Breast epithelium (tissue), 4 donors: ENCODE results near the gene SPATA33. TPM values are rescaled to one million over a fixed set of nuclear protein-coding genes. Genes with fewer than 3 reads are reported as not detected.

ENCODE experiments used
- DNase-seq, 2 donors: peaks; one replicate each; pipeline ENCODE4 v3.0.0-alpha.2; 2019; ENCODE audit warnings: low spot score in 2 of 2
- H3K27ac ChIP-seq, 2 donors: fragments of 200-600 bp; sonication (generic) in 1 of 2; one replicate each; pipeline ENCODE4 v1.5.1; 2016 to 2019; ENCODE audit warnings: mild to moderate bottlenecking in 1 of 2
- H3K27me3 ChIP-seq, 2 donors: fragments of 200-600 bp; sonication (generic) in 1 of 2; one replicate each; pipeline versions ENCODE4 v1.5.1 to v1.6.0; 2017 to 2019; ENCODE audit warnings: control low read depth in 1 of 2, mild to moderate bottlenecking in 1 of 2
- H3K36me3 ChIP-seq: fragments of 200-600 bp; one replicate; pipeline ENCODE4 v1.5.1; 2019
- H3K4me1 ChIP-seq, 2 donors: fragments of 200-600 bp; sonication (generic); one replicate each; pipeline ENCODE4 v1.5.1; 2016 to 2019; ENCODE audit warnings: control low read depth in 1 of 2
- H3K4me3 ChIP-seq, 3 donors: fragments of 200-600 bp; sonication (generic); 1 replicate in 2 of 3; 2 replicates in 1 of 3; pipeline ENCODE4 v1.5.1; 2016 to 2019; ENCODE audit warnings: mild to moderate bottlenecking in 3 of 3, moderate library complexity in 2 of 3
- H3K9me3 ChIP-seq, 2 donors: fragments of 200-600 bp; sonication (generic) in 1 of 2; one replicate each; pipeline ENCODE4 v1.5.1; 2016 to 2019; ENCODE audit warnings: control low read depth in 1 of 2
- POLR2A ChIP-seq: fragments of 450-650 bp; IDR thresholded peaks from one replicate; pipeline ENCODE4 v1.6.1; 2016; ENCODE audit warnings: antibody characterized with exemption, mild to moderate bottlenecking, moderate library complexity
- POLR2AphosphoS5 ChIP-seq, 3 donors: sonication (generic); formaldehyde crosslinking; IDR thresholded peaks; one replicate each; pipeline ENCODE4 v1.6.1; 2017; ENCODE audit warnings: antibody characterized with exemption in 3 of 3
- intact Hi-C: fragments of 100-400 bp; cut with DNase I; formaldehyde crosslinking; loops from one replicate; pipeline ENCODE4 v1.15.1; 2023; ENCODE audit warnings: low total_unique reads
- total RNA-seq, 3 donors: library from RNA; depleted of rRNA; stranded (reverse); fragments of >200 nt; gene quantifications; one replicate each; pipeline ENCODE4 v1.1.0, GENCODE V29; 2016
- TF ChIP-seq, protein P1 (sequence below), 3 donors: fragments of 450-650 bp; IDR thresholded peaks; one replicate each; pipeline ENCODE4 v1.5.1; 2016 to 2017; ENCODE audit warnings: antibody characterized with exemption in 3 of 3, mild to moderate bottlenecking in 3 of 3, moderate library complexity in 3 of 3

SPATA33 gene
- total RNA-seq, 3 donors from 2014 or later, result 3.8 to 7.2 (median 5.9) TPM

DNA sequence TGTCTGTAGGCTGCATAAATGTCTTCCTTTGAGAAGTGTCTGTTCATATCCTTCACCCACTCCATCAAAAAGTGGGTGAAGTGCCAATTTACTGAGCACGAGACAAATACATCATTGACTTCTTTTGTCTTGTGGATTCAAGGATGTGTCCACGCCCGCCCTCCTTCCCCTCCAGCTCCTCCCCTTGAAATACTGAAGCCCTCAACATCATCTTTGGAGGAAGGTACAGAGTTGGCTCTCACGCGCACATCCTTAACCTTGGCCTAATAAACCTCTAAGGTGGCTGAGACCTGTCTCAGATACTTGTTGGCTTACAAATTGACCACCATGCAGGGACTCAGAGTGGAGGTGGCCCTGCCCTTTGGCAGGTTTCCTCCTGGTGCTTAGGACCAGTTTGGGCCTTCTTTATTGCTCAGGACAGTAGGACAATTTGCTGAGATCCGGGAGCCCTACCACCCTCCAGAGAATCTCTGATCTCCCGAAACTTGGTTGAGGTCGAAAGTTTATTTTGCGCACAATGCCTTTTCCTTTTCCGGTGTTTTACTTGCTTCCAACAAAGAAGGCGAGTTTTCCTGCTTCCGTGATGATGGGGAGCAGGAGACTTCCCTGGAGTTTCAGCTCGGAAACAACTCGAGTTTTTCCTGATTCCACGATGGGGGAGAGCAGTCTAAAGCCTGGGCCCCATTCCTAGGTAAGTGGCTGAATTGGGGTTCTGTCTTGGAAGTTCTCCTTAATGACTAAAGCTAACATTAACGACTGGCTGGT, 14.7 kb downstream of the SPATA33 start:
- no peaks in the 10 kb centered on the region for H3K36me3 ChIP-seq
- intact Hi-C loops, result no loop called here
- no peaks in the 10 kb centered on the region for H3K27me3 ChIP-seq
- no peak for DNase-seq
- no peaks in the 10 kb centered on the region for H3K4me1 ChIP-seq
- H3K27ac ChIP-seq, result peak overlapping the region in 1 of 2 donors; percentile 48
- no peaks in the 10 kb centered on the region for H3K9me3 ChIP-seq
- H3K4me3 ChIP-seq, result no peak overlapping the region
- TF ChIP-seq POLR2AphosphoS5 (IDR thresholded peaks at IDR 0.05) (no peak), POLR2A (no peak)
- TF ChIP-seq, protein P1, sequence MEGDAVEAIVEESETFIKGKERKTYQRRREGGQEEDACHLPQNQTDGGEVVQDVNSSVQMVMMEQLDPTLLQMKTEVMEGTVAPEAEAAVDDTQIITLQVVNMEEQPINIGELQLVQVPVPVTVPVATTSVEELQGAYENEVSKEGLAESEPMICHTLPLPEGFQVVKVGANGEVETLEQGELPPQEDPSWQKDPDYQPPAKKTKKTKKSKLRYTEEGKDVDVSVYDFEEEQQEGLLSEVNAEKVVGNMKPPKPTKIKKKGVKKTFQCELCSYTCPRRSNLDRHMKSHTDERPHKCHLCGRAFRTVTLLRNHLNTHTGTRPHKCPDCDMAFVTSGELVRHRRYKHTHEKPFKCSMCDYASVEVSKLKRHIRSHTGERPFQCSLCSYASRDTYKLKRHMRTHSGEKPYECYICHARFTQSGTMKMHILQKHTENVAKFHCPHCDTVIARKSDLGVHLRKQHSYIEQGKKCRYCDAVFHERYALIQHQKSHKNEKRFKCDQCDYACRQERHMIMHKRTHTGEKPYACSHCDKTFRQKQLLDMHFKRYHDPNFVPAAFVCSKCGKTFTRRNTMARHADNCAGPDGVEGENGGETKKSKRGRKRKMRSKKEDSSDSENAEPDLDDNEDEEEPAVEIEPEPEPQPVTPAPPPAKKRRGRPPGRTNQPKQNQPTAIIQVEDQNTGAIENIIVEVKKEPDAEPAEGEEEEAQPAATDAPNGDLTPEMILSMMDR (IDR thresholded peaks at IDR 0.05), result no peak

DNA sequence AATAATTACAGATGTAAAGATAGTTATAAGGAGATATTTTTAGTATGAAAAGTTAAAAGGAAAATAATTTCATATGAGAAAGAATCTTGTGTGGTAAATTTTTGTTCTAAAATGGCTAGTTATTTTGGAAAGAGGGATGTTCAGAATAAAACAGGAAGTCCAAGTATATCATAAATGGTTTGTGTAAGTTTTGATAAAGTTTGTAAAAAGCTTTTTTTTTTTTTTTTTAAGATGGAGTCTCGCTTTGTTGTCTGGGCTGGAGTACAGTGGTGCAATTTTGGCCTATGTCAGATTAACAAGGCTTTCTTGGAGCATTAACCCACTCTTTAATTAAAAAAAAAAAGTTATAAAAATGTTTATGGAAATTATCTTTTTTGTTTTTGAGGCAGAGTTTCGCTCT, 20.6 kb downstream of the SPATA33 start:
- H3K27ac ChIP-seq, result no peak overlapping the region
- intact Hi-C loops, result no loop called here
- no peak for TF ChIP-seq POLR2A
- no peak for TF ChIP-seq POLR2AphosphoS5 (IDR thresholded peaks at IDR 0.05)
- TF ChIP-seq, protein P1 (IDR thresholded peaks at IDR 0.05), result no peak
- no peak for DNase-seq
- H3K4me3 ChIP-seq, result no peak overlapping the region
- no peaks in the 10 kb centered on the region for H3K27me3 ChIP-seq
- H3K4me1 ChIP-seq, result no peaks in the 10 kb centered on the region
- no peaks in the 10 kb centered on the region for H3K36me3 ChIP-seq
- no peaks in the 10 kb centered on the region for H3K9me3 ChIP-seq

DNA sequence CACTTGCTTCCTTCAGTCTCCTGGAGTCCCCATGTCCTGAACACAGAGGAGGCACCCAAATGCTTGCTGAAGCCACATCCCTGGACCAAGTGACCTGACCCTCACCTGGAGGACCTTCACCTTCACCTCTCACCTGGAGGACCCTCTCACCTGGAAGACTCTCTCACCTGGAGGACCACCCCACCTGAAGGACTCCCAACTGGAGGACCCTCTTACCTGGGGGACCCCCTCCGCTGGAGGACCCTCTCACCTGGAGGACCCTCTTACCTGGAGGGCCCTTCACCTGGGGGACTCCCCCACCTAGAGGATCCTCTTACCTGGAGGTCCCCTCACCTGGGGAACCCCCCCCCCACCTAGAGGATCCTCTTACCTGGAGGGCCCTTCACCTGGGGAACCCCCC, 28.3 kb downstream of the SPATA33 start:
- no peaks in the 10 kb centered on the region for H3K27me3 ChIP-seq
- H3K9me3 ChIP-seq, result no peaks in the 10 kb centered on the region
- H3K36me3 ChIP-seq, result no peaks in the 10 kb centered on the region
- TF ChIP-seq POLR2A (no peak), POLR2AphosphoS5 (IDR thresholded peaks at IDR 0.05) (no peak)
- TF ChIP-seq, protein P1 (IDR thresholded peaks at IDR 0.05), result no peak
- peak overlapping the region in 2 of 3 donors; percentile 77 to 87 for H3K4me3 ChIP-seq
- H3K4me1 ChIP-seq, result peaks cover 7% of the 10 kb centered on the region in 2 donors
- intact Hi-C loops, result no loop called here
- DNase-seq, result no peak
- no peak overlapping the region for H3K27ac ChIP-seq

DNA sequence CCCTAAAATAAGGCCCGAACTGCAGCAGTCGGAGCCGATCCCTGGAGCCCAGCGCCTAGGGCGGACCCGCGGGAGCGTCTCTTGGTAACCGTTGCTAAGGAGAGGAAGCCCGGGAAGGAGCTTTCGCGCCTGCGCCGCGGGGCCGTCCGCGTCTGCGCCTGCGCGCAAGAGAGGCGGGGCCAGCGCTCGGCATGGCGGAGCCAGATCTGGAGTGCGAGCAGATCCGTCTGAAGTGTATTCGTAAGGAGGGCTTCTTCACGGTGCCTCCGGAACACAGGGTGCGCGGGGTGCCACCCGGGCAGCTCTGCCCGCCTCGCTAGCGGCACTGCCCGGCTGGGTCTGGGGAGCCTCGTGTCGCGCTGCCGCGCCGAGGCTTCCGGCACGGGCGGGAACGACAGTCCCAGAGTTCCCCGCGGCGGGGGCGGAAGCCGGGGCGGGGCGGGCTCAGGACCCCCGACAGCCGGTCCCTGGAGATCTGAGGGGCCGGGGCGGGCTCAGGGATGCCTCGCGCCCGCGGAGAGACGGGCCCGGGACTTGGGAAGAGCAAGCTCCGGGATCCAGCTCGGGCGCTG, 29.0 kb downstream of the SPATA33 start, which contains the start of gene CDK10:
Gene CDK10, plus strand, starts transcription at position 170 of the 572 bp plus-strand sequence. Its CDS starts 22 bp downstream, at position 192.
- peak within 1 kb of the TSS; percentile 77 to 93 for H3K27ac ChIP-seq
- H3K9me3 ChIP-seq, result no peaks in the 10 kb centered on the region
- no peaks in the 10 kb centered on the region for H3K36me3 ChIP-seq
- TF ChIP-seq, protein P1 (IDR thresholded peaks at IDR 0.05), result no peak
- TF ChIP-seq POLR2AphosphoS5 (IDR thresholded peaks at IDR 0.05) (peak; percentile 73 to 90 (median 74)), POLR2A (peak; percentile 51)
- intact Hi-C loops, result no loop called here
- H3K4me3 ChIP-seq, result peak within 1 kb of the TSS; percentile 76 to 87 (median 77)
- no peaks in the 10 kb centered on the region for H3K27me3 ChIP-seq
- H3K4me1 ChIP-seq, result peaks cover 7% of the 10 kb centered on the region in 2 donors
- DNase-seq, result peak; percentile 77 to 86
